ENCODE data around the gene RRP9. TPM values are rescaled to one million over a fixed set of nuclear protein-coding genes. Genes with fewer than 3 reads are reported as not detected.

The RRP9 gene, protein sequence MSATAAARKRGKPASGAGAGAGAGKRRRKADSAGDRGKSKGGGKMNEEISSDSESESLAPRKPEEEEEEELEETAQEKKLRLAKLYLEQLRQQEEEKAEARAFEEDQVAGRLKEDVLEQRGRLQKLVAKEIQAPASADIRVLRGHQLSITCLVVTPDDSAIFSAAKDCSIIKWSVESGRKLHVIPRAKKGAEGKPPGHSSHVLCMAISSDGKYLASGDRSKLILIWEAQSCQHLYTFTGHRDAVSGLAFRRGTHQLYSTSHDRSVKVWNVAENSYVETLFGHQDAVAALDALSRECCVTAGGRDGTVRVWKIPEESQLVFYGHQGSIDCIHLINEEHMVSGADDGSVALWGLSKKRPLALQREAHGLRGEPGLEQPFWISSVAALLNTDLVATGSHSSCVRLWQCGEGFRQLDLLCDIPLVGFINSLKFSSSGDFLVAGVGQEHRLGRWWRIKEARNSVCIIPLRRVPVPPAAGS
- 28.4 and 42.2 TPM in 2 replicates for total RNA-seq

DNA sequence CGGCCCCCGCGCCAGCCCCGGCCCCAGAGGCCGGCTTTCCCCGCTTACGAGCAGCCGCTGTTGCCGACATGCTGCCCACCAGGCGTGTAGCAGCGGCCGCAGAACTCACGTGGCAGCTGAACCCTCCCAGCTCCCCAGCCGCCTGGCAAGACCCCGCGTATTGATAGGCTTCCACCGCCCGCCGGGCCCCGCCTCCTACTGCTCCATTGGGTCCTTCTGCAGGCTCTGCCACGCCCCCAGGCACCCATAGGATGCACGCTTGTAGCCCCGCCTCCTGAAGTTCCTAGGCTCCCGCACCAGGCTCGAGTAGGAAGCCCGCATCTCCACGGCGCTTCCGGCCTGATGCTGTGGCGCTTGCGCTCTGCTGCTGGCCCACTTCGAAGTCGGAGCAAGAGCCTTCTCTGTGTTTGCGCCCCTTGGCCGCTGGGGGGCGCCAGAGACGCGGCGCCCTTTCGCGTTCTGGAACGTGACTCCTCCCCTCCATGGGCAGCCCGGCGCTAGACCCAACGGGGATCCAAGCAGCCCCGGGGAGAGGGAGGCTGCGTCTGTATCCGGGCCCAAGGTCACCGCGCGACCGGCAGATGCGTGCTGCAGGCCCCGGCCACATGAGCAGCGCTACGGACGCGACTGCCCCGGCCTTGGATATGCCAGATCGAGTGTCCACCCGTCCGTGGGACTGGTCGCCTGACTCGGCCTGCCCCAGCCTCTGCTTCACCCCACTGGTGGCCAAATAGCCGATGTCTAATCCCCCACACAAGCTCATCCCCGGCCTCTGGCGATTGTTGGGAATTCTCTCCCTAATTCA is at the start of gene RRP9, which contains the start of gene PARP3:
Gene RRP9, minus strand, starts transcription at position 107 of the 805 bp plus-strand sequence. Its CDS starts 37 bp downstream, at position 70.
Gene PARP3, plus strand, starts transcription at position 566 of the 805 bp plus-strand sequence. CDS start 993 bp downstream, outside the sequence.

DNA sequence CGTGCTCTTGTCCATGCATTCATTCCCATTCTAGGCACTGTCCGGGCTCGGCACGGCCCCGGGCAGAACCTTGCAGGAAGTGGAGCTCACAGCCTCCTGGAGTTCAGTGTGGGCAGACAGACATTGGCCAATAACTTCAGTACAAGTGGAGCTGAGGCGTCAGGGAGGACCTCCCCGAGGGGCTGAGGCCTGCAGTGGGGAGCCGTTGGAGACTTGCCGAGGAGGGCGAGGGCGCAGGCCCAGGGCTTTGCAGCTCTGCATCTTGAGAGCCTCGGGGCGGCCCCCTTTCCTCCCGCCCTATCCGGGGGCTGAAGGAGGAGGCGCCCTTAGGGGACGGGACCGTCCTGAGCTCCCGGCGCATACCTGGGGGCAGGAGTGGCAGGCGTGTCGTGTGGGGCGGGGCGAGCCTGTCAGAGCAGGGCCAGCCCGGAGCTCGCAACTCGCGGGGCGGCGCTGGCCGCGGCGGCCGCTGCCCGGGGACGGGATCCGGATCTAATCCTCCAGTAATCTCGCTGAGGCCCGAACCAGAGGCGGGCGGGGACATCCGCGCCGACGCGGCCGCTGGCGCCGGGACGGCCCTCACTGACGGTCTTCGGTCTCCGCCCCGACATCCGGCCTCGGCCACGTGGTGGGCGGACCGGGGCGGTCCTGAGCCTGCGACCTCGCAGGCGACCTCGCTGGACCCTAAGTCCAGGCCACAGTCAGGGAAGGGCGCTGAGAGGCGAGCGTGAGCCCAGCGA is 41.3 kb upstream of the RRP9 start, which contains the start of gene ACY1:
Gene ACY1, plus strand, starts transcription at position 698 of the 740 bp plus-strand sequence. CDS start 530 bp downstream, outside the sequence.

DNA sequence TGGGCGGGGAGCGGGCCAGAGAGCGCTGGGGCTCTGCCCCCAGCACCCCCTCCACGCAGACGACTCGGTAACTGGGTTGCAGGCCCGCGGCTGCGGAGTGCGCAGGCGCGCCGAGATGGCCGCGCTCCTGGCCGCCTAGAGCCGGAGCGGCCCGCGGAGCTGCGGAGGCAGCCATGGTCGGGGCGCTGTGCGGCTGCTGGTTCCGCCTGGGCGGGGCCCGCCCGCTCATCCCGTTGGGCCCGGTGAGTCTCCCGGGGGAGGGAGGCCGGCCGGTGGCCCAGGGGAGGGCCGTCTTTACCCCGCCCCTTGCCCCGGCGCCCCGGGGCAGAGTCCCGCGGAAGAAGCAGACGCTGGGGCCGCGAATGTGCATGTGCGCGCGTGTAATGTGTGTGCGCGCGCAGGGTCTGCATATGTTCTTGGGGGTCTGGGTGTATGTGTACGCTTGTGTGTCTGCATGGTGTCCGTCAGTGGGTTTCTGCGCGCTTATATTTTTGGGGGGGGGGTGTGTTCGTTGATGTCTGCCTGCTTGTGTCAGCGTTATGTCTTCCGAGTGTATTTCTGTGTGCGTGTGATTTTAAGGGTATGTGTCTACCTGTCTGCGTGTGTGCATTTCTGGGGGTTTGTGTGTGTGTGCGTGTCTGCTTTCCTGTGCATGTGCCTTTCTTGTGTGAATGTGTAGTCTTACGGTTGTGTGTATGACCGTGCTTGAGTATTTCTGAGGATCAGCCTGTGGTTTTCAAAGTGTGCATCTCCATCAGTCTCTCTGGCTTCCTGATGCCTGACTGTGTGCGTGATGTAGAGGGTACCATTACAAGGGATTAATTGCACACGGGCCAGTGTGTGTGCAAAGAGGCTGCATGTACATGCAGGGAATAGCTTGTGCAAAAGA is 33.5 kb upstream of the RRP9 start, which contains the start of gene ABHD14A:
Gene ABHD14A, plus strand, starts transcription at position 102 of the 889 bp plus-strand sequence. Its CDS starts 72 bp downstream, at position 174.

DNA sequence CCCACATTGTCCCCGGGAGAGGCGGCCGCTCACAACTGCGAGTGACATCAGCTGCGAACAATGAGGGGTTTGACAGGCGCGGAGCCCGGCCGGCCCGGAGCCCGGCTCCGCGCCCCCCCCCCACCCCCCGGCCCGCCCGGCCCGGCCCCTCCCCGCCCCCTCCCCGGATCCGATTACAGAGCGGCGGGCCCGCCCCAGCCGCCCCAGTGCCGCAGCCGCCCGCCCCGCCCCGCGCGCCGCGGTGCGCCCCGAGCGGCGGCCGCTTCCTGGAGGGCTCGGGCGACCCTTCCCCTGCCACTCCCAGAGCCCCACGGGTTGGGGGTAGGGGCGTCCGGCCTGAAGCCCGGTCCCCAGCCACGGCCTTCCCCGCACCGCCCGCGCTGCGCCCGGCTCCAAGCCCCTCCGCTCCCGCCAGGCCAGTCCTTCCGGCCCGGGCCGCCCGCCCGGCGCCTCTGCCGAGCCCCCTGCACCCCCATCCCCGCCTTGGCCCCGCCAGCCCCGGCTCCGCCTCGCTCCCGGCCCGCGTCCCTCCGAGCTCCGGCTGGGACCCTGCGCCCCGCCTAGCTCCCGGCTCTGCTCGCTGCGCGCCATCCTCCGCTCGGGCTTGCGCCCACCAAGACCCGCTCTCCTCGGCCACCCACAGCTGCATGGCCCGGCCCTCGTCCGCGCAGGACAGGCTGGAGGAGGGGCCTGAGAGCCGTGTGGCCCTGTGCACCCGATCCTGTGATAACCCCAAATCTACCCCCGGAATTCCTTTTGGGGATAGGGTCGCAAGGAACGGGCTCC is 25.9 kb upstream of the RRP9 start, which contains the start of gene PCBP4:
Gene PCBP4, minus strand, starts transcription at position 71 of the 786 bp plus-strand sequence. CDS start 6,214 bp downstream, outside the sequence.

DNA sequence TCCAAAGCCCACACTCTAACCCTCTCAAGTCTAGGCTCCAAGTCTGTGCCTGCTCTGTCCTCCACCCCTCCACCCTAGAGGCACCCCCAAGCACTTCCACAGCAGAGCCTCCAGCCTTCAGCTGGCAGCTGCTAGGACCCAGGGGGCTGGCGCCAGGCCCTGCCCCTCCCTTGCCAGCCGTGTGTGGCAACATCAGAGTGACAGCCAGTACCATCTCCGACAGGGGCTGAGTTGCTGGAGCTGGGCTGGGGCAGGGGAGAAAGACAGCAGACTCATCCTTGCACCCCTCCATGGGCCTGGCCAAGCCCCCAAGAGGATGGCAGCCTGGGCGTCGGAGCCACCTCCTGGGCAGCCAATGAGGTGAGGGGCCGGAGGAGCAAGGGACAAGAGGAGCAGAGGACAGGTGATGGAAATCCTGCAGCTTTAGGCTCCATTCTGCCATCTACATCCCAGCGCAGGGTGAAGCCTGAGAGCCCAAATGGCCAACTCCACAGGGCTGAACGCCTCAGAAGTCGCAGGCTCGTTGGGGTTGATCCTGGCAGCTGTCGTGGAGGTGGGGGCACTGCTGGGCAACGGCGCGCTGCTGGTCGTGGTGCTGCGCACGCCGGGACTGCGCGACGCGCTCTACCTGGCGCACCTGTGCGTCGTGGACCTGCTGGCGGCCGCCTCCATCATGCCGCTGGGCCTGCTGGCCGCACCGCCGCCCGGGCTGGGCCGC is 13.6 kb upstream of the RRP9 start, which contains the start of gene GPR62:
Gene GPR62, plus strand, starts transcription at position 207 of the 718 bp plus-strand sequence. Its CDS starts 272 bp downstream, at position 479.

Other genes with a start within 250 kb of the RRP9 start
- gene GRM2, start 234.8 kb downstream of the RRP9 start, total RNA-seq: under 0.01 TPM in 1 of 2 replicates, not detected in the other
- gene IQCF6, start 162.7 kb downstream of the RRP9 start, total RNA-seq: not detected in 2 replicates
- gene IQCF2, start 80.3 kb downstream of the RRP9 start, total RNA-seq: not detected in 2 replicates
- not detected in 2 replicates for gene IQCF5, start 66.3 kb downstream of the RRP9 start, total RNA-seq
- gene IQCF1, start 38.6 kb downstream of the RRP9 start, total RNA-seq: not detected in 2 replicates
- gene PARP3, start 459 bp upstream of the RRP9 start, total RNA-seq: 20.1 and 23.6 TPM in 2 replicates
- under 0.01 and 0.09 TPM in 2 replicates for gene GPR62, start 13.5 kb upstream of the RRP9 start, total RNA-seq
- gene PCBP4, start 25.6 kb upstream of the RRP9 start, total RNA-seq: 27.9 and 29.8 TPM in 2 replicates
- 17.5 and 20.3 TPM in 2 replicates for gene ABHD14B, start 32.1 kb upstream of the RRP9 start, total RNA-seq
- 8.7 and 10.2 TPM in 2 replicates for gene ABHD14A, start 33.2 kb upstream of the RRP9 start, total RNA-seq
- 28.7 and 37.9 TPM in 2 replicates for gene ACY1, start 41.6 kb upstream of the RRP9 start, total RNA-seq
- gene RPL29, start 54.0 kb upstream of the RRP9 start, total RNA-seq: 1,499 and 1,836 TPM in 2 replicates
- gene DUSP7, start 114.7 kb upstream of the RRP9 start, total RNA-seq: 4.1 and 5.8 TPM in 2 replicates
- gene POC1A, start 212.5 kb upstream of the RRP9 start, total RNA-seq: 3.8 and 4.6 TPM in 2 replicates

Data from smooth muscle cell of bladder (primary cell).